Superior temporal gyrus (tissue), 1 donor: Measurements from ENCODE around the gene ATG14.

Source experiments
- DNase-seq: peaks from one replicate; pipeline ENCODE4 v3.0.0-alpha.2; 2016; ENCODE audit errors: extremely low spot score

ATG14 gene

GRCh38 chr14:55317542-55318306, 93.9 kb downstream of the ATG14 start:
- DNase-seq: no peak

DNA sequence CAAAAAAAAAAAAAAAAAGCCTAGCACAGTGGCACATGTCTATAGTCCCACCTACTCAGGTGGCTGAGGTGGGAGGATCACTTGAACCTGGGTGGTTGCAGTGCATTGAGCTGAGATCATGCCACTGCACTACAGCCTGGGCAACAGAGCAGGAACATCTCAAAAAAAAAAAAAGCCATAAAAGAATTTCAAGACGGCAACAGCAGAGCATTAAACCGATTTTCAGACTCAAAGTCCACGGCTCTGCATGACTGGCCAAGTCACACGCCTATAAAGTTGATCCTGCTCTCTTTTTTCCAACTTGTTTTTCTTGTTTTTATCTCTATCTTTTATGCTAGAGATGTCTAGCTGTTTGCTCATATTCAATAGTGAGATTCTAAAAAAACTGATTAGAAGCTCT, 95.1 kb downstream of the ATG14 start:
- DNase-seq: no peak
